Caco-2 (cell line): ENCODE data around the gene KIF3A. TPM values are rescaled to one million over a fixed set of nuclear protein-coding genes. Genes with fewer than 3 reads are reported as not detected.

Experiments
- BruUV-seq: library from RNA; stranded (reverse); fragments of 400-500 nt; replicated peaks from 2 replicates; lab custom pipeline; 2021; lab: Mats Ljungman, UMichigan
- CTCF ChIA-PET: fragments of 300-600 bp; sonication (Branson Sonifier 250); formaldehyde crosslinking; loops from one replicate; lab custom pipeline; 2022; ENCODE audit warnings: antibody characterized with exemption; lab: Charles Lee
- POLR2A ChIA-PET: fragments of 300-600 bp; sonication (Branson Sonifier 250); formaldehyde crosslinking; loops from one replicate; lab custom pipeline; 2022; ENCODE audit warnings: antibody characterized with exemption; lab: Charles Lee
- DNase-seq, 2 experiments: peaks; one replicate each; pipeline versions ENCODE4 v3.0.0 to v3.0.0-alpha.2; 2020 to 2022
- H3K27me3 ChIP-seq: replicated peaks from 2 replicates; pipeline ENCODE4 v1.6.0; 2011; ENCODE audit warnings: low read length; ENCODE audit not compliant: control insufficient read depth, insufficient read depth
- H3K36me3 ChIP-seq: 2 replicates; pipeline ENCODE4 v1.5.1; 2011; ENCODE audit warnings: low read length; ENCODE audit not compliant: control insufficient read depth, insufficient read depth
- H3K4me1 ChIP-seq: fragments of 250-450 bp; sonication (Bioruptor Pico); 2 replicates; pipeline ENCODE4 v1.5.1; 2020; ENCODE audit warnings: mild to moderate bottlenecking
- H3K4me3 ChIP-seq: 2 replicates; pipeline ENCODE4 v1.5.1; 2011; ENCODE audit warnings: low read depth, mild to moderate bottlenecking, control low read depth, low read length
- H3K9me3 ChIP-seq: fragments of 250-450 bp; sonication (Bioruptor Pico); 2 replicates; pipeline ENCODE4 v1.5.1; 2020; ENCODE audit warnings: mild to moderate bottlenecking, moderate library complexity
- H3K27ac Mint-ChIP-seq: one replicate; pipeline ENCODE4 v1.8.0; 2022; ENCODE audit warnings: mixed read lengths; ENCODE audit not compliant: unreplicated experiment
- H3K27me3 Mint-ChIP-seq: one replicate; pipeline ENCODE4 v1.8.0; 2022; ENCODE audit warnings: mixed read lengths; ENCODE audit not compliant: insufficient read depth, unreplicated experiment
- H3K36me3 Mint-ChIP-seq: one replicate; pipeline ENCODE4 v1.8.0; 2022; ENCODE audit warnings: mild to moderate bottlenecking, mixed read lengths; ENCODE audit not compliant: insufficient read depth, unreplicated experiment
- H3K4me1 Mint-ChIP-seq: one replicate; pipeline ENCODE4 v1.8.0; 2022; ENCODE audit warnings: low read depth, mixed read lengths; ENCODE audit not compliant: unreplicated experiment
- H3K4me3 Mint-ChIP-seq: one replicate; pipeline ENCODE4 v1.8.0; 2022; ENCODE audit warnings: mild to moderate bottlenecking, moderate library complexity, mixed read lengths; ENCODE audit not compliant: unreplicated experiment
- H3K9me3 Mint-ChIP-seq: one replicate; pipeline ENCODE4 v1.8.0; 2022; ENCODE audit warnings: mixed read lengths; ENCODE audit not compliant: unreplicated experiment
- CTCF ChIP-seq, 2 experiments: fragments of 200-600 bp in 1 of 2; IDR thresholded peaks; 1 replicate in 1 of 2; 2 replicates in 1 of 2; pipeline versions ENCODE4 v1.5.1 to v1.8.0; 2011 to 2022; ENCODE audit warnings: antibody characterized with exemption in 1 of 2, control low read depth in 1 of 2, inconsistent platforms in 1 of 2, low read depth in 1 of 2, low read length in 1 of 2, mild to moderate bottlenecking in 1 of 2, moderate library complexity in 1 of 2; ENCODE audit not compliant: insufficient read depth in 1 of 2, severe bottlenecking in 1 of 2, unreplicated experiment in 1 of 2
- intact Hi-C: fragments of 100-400 bp; cut with micrococcal nuclease; formaldehyde crosslinking; loops from one replicate; pipeline ENCODE4 v1.10.0; 2022; ENCODE audit not compliant: unreplicated experiment
- total RNA-seq: library from RNA; stranded (reverse); gene quantifications from 2 replicates; pipeline ENCODE4 v1.2.3, GENCODE V29; 2022

The KIF3A gene
- total RNA-seq, 1 experiment from 2014 or later, result 12.7 TPM

DNA sequence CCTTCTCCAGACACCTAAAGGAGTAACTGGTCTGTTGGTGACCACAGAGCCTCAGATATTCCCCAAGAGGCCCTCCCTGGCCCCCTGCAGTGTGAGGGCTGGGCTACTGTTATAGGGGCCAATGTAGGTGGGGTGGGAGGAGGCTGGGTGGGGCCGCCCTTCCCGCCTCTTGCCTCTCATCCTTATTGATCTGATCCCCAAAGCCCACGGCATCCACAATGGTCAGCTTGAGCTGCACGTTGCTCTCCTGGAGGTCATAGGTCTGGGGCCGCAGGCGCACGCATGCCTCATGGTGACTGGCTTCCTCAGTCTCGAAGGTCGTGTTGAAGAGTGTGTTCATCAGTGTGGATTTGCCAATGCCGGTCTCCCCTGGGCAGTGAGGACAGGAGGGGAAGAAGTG lies 26.7 kb upstream of the KIF3A start:
- ChIA-PET CTCF (no interaction called here), POLR2A (no interaction called here)
- H3K4me1 Mint-ChIP-seq, result no peaks in the 10 kb centered on the region
- no peak overlapping the region for H3K4me3 ChIP-seq
- peaks cover 4% of the 10 kb centered on the region for H3K36me3 ChIP-seq
- intact Hi-C loops, result no loop called here
- no peaks in the 10 kb centered on the region for H3K27me3 Mint-ChIP-seq
- BruUV-seq, result no TSS peak
- H3K9me3 ChIP-seq, result no peaks in the 10 kb centered on the region
- peaks cover 2% of the 10 kb centered on the region for H3K36me3 Mint-ChIP-seq
- no peaks in the 10 kb centered on the region for H3K27me3 ChIP-seq
- no peak for TF ChIP-seq CTCF (IDR thresholded peaks at IDR 0.05; ENCODE audit: insufficient read depth in 1 of 2, low read depth in 1 of 2, low read length in 1 of 2, severe bottlenecking in 1 of 2, unreplicated experiment in 1 of 2)
- no peak overlapping the region for H3K27ac Mint-ChIP-seq
- DNase-seq, result no peak
- no peaks in the 10 kb centered on the region for H3K4me1 ChIP-seq
- no peak overlapping the region for H3K4me3 Mint-ChIP-seq
- no peaks in the 10 kb centered on the region for H3K9me3 Mint-ChIP-seq

DNA sequence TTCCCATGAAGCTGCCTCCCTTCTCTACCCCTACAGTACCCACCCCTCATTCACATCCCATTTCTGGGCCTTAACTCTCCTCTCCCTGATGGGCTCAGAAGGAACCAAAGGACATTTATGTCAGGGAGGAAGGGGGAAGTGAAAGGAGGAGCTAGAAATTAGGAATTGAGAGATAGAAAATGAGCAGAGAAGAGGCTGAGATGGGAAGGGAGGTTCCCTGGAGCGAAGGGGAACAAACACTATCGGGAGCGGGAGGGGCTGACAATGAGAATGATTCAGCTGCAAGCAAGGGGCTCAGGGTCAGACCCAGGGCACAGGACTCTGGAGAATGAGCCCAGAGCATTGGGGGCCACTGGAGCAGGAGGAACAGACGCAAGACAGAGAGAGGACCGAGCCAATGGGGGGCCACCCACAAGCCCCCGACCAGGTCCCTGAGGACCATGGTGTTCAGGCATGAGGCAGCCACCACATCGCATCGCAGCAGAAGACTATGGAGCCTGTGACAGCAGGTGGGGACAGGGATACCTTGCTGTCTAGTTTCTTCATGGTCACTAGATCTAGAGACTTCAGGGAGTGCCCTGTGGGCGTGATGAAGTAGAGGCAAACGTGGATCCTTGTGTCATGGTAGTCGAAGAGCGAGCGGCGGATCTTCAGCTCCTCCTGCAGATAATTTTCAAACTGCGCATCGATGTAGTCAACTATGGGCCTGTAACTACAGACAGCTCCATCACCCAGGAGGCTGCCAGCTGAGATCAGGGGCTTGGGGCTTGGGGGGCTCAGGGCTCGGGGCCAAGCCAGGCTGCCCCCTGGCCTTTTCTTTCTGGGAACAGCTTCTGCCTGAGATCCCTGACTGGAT lies 26.1 kb upstream of the KIF3A start:
- no peak overlapping the region for H3K27ac Mint-ChIP-seq
- H3K36me3 Mint-ChIP-seq, result peaks cover 5% of the 10 kb centered on the region
- intact Hi-C loops, result no loop called here
- Histone ChIP-seq H3K27me3 (no peaks in the 10 kb centered on the region), H3K9me3 (no peaks in the 10 kb centered on the region), H3K4me1 (no peaks in the 10 kb centered on the region), H3K36me3 (peaks cover 4% of the 10 kb centered on the region), H3K4me3 (no peak overlapping the region)
- H3K4me1 Mint-ChIP-seq, result no peaks in the 10 kb centered on the region
- CTCF ChIA-PET, result no interaction called here
- POLR2A ChIA-PET, result no interaction called here
- H3K27me3 Mint-ChIP-seq, result no peaks in the 10 kb centered on the region
- TF ChIP-seq CTCF (IDR thresholded peaks at IDR 0.05; ENCODE audit: insufficient read depth in 1 of 2, low read depth in 1 of 2, low read length in 1 of 2, severe bottlenecking in 1 of 2, unreplicated experiment in 1 of 2), result no peak
- H3K9me3 Mint-ChIP-seq, result no peaks in the 10 kb centered on the region
- no TSS peak for BruUV-seq
- no peak overlapping the region for H3K4me3 Mint-ChIP-seq
- DNase-seq, result no peak

GRCh38 chr5:132762246-132763000 lies 25.1 kb upstream of the KIF3A start:
- H3K9me3 ChIP-seq, result no peaks in the 10 kb centered on the region
- H3K27me3 ChIP-seq, result no peaks in the 10 kb centered on the region
- H3K27ac Mint-ChIP-seq, result no peak overlapping the region
- H3K4me3 Mint-ChIP-seq, result no peak overlapping the region
- peaks cover 4% of the 10 kb centered on the region for H3K36me3 ChIP-seq
- no peaks in the 10 kb centered on the region for H3K27me3 Mint-ChIP-seq
- H3K9me3 Mint-ChIP-seq, result no peaks in the 10 kb centered on the region
- POLR2A ChIA-PET, result no interaction called here
- DNase-seq, result no peak
- H3K36me3 Mint-ChIP-seq, result peaks cover 5% of the 10 kb centered on the region
- no peaks in the 10 kb centered on the region for H3K4me1 ChIP-seq
- TF ChIP-seq CTCF (IDR thresholded peaks at IDR 0.05; ENCODE audit: insufficient read depth in 1 of 2, low read depth in 1 of 2, low read length in 1 of 2, severe bottlenecking in 1 of 2, unreplicated experiment in 1 of 2), result no peak
- CTCF ChIA-PET, result no interaction called here
- BruUV-seq, result no TSS peak
- H3K4me1 Mint-ChIP-seq, result no peaks in the 10 kb centered on the region
- no peak overlapping the region for H3K4me3 ChIP-seq
- intact Hi-C loops, result no loop called here
